HEK293 (cell line): ENCODE results near the gene ENO2.

Experiments used
- INSM2 ChIP-seq: fragments of 450-650 bp; formaldehyde crosslinking; IDR thresholded peaks from 2 replicates; pipeline ENCODE4 v1.5.1; 2016; ENCODE audit warnings: missing biosample characterization, missing genetic modification characterization
- OVOL3 ChIP-seq: fragments of 450-650 bp; formaldehyde crosslinking; IDR thresholded peaks from 2 replicates; pipeline ENCODE4 v1.5.1; 2016; ENCODE audit warnings: missing biosample characterization, missing genetic modification characterization
- SETDB1 ChIP-seq: IDR thresholded peaks from one replicate; pipeline ENCODE4 v1.6.1; 2017; ENCODE audit warnings: mild to moderate bottlenecking, low read length, moderate library complexity, mixed read lengths; ENCODE audit not compliant: insufficient read length
- ZFP3 ChIP-seq: fragments of 450-650 bp; formaldehyde crosslinking; IDR thresholded peaks from 2 replicates; pipeline ENCODE4 v1.5.1; 2016; ENCODE audit warnings: low read depth, missing biosample characterization, missing genetic modification characterization
- ZFP41 ChIP-seq: fragments of 450-650 bp; formaldehyde crosslinking; IDR thresholded peaks from 2 replicates; pipeline ENCODE4 v1.5.1; 2016; ENCODE audit warnings: missing biosample characterization, missing genetic modification characterization, borderline replicate concordance
- ZNF10 ChIP-seq: fragments of 450-650 bp; formaldehyde crosslinking; IDR thresholded peaks from 2 replicates; pipeline ENCODE4 v1.5.1; 2017; ENCODE audit warnings: missing biosample characterization, missing genetic modification characterization
- ZNF169 ChIP-seq: fragments of 450-650 bp; formaldehyde crosslinking; IDR thresholded peaks from 2 replicates; pipeline ENCODE4 v1.5.1; 2016; ENCODE audit warnings: missing biosample characterization, missing genetic modification characterization
- ZNF184 ChIP-seq: fragments of 450-650 bp; IDR thresholded peaks from 2 replicates; pipeline ENCODE4 v1.5.1; 2018; ENCODE audit warnings: missing biosample characterization, mild to moderate bottlenecking, missing genetic modification characterization
- ZNF24 ChIP-seq: fragments of 450-650 bp; formaldehyde crosslinking; IDR thresholded peaks from 2 replicates; pipeline ENCODE4 v1.5.1; 2016; ENCODE audit warnings: missing biosample characterization, missing genetic modification characterization
- ZNF555 ChIP-seq: fragments of 450-650 bp; formaldehyde crosslinking; conservative IDR thresholded peaks from 2 replicates; pipeline ENCODE4 v1.5.1; 2017; ENCODE audit warnings: missing biosample characterization, mild to moderate bottlenecking, missing genetic modification characterization, inconsistent platforms
- ZNF621 ChIP-seq: fragments of 450-650 bp; formaldehyde crosslinking; IDR thresholded peaks from 2 replicates; pipeline ENCODE4 v1.5.1; 2017; ENCODE audit warnings: missing biosample characterization, missing genetic modification characterization
- ZNF76 ChIP-seq: fragments of 450-650 bp; formaldehyde crosslinking; IDR thresholded peaks from 2 replicates; pipeline ENCODE4; 2016; ENCODE audit warnings: low read depth, missing biosample characterization, missing genetic modification characterization, borderline replicate concordance
- ZNF837 ChIP-seq: fragments of 450-650 bp; formaldehyde crosslinking; IDR thresholded peaks from 2 replicates; pipeline ENCODE4 v1.5.1; 2016; ENCODE audit warnings: missing biosample characterization, missing genetic modification characterization
- TF ChIP-seq, protein P1 (sequence below): fragments of 450-650 bp; formaldehyde crosslinking; IDR thresholded peaks from 2 replicates; pipeline ENCODE4 v1.5.1; 2016; ENCODE audit warnings: missing biosample characterization, missing genetic modification characterization, borderline replicate concordance
- TF ChIP-seq, protein P2 (sequence below): fragments of 450-650 bp; formaldehyde crosslinking; IDR thresholded peaks from 2 replicates; pipeline ENCODE4 v1.5.1; 2016; ENCODE audit warnings: missing biosample characterization, missing genetic modification characterization
- TF ChIP-seq, protein P3 (sequence below): fragments of 450-650 bp; formaldehyde crosslinking; IDR thresholded peaks from 2 replicates; pipeline ENCODE4 v1.5.1; 2016; ENCODE audit warnings: missing biosample characterization, missing genetic modification characterization
- TF ChIP-seq, protein P4 (sequence below): fragments of 450-650 bp; formaldehyde crosslinking; IDR thresholded peaks from 2 replicates; pipeline ENCODE4 v1.5.1; 2016; ENCODE audit warnings: missing biosample characterization, missing genetic modification characterization
- TF ChIP-seq, protein P5 (sequence below): fragments of 450-650 bp; formaldehyde crosslinking; IDR thresholded peaks from 2 replicates; pipeline ENCODE4; 2016; ENCODE audit warnings: missing biosample characterization, missing genetic modification characterization

The ENO2 gene

GRCh38 chr12:6961278-6961694 is 46.9 kb downstream of the ENO2 start (continued):
- TF ChIP-seq, protein P1, sequence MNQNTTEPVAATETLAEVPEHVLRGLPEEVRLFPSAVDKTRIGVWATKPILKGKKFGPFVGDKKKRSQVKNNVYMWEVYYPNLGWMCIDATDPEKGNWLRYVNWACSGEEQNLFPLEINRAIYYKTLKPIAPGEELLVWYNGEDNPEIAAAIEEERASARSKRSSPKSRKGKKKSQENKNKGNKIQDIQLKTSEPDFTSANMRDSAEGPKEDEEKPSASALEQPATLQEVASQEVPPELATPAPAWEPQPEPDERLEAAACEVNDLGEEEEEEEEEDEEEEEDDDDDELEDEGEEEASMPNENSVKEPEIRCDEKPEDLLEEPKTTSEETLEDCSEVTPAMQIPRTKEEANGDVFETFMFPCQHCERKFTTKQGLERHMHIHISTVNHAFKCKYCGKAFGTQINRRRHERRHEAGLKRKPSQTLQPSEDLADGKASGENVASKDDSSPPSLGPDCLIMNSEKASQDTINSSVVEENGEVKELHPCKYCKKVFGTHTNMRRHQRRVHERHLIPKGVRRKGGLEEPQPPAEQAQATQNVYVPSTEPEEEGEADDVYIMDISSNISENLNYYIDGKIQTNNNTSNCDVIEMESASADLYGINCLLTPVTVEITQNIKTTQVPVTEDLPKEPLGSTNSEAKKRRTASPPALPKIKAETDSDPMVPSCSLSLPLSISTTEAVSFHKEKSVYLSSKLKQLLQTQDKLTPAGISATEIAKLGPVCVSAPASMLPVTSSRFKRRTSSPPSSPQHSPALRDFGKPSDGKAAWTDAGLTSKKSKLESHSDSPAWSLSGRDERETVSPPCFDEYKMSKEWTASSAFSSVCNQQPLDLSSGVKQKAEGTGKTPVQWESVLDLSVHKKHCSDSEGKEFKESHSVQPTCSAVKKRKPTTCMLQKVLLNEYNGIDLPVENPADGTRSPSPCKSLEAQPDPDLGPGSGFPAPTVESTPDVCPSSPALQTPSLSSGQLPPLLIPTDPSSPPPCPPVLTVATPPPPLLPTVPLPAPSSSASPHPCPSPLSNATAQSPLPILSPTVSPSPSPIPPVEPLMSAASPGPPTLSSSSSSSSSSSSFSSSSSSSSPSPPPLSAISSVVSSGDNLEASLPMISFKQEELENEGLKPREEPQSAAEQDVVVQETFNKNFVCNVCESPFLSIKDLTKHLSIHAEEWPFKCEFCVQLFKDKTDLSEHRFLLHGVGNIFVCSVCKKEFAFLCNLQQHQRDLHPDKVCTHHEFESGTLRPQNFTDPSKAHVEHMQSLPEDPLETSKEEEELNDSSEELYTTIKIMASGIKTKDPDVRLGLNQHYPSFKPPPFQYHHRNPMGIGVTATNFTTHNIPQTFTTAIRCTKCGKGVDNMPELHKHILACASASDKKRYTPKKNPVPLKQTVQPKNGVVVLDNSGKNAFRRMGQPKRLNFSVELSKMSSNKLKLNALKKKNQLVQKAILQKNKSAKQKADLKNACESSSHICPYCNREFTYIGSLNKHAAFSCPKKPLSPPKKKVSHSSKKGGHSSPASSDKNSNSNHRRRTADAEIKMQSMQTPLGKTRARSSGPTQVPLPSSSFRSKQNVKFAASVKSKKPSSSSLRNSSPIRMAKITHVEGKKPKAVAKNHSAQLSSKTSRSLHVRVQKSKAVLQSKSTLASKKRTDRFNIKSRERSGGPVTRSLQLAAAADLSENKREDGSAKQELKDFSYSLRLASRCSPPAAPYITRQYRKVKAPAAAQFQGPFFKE (tag by site-specific recombination) = 0 out of 2 replicates have a peak, but pooled peaks have one; percentile 57
- TF ChIP-seq, protein P2, sequence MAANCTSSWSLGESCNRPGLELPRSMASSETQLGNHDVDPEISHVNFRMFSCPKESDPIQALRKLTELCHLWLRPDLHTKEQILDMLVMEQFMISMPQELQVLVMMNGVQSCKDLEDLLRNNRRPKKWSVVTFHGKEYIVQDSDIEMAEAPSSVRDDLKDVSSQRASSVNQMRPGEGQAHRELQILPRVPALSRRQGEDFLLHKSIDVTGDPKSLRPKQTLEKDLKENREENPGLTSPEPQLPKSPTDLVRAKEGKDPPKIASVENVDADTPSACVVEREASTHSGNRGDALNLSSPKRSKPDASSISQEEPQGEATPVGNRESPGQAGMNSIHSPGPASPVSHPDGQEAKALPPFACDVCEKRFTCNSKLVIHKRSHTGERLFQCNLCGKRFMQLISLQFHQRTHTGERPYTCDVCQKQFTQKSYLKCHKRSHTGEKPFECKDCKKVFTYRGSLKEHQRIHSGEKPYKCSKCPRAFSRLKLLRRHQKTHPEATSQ (tag by site-specific recombination) = no peak
- TF ChIP-seq, protein P3, sequence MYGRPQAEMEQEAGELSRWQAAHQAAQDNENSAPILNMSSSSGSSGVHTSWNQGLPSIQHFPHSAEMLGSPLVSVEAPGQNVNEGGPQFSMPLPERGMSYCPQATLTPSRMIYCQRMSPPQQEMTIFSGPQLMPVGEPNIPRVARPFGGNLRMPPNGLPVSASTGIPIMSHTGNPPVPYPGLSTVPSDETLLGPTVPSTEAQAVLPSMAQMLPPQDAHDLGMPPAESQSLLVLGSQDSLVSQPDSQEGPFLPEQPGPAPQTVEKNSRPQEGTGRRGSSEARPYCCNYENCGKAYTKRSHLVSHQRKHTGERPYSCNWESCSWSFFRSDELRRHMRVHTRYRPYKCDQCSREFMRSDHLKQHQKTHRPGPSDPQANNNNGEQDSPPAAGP (tag by site-specific recombination) = peak; percentile 43; the same call in 1 of the 2 replicates
- TF ChIP-seq ZNF24 (no peak; the same call in 1 of the 2 replicates), ZNF621 (tag by site-specific recombination) (no peak), ZFP3 (tag by site-specific recombination) (no peak), ZNF555 (tag by site-specific recombination) (no peak), ZNF837 (tag by site-specific recombination) (no peak), SETDB1 (no peak), INSM2 (no peak), ZFP41 (tag by site-specific recombination) (no peak), ZNF10 (tag by site-specific recombination) (peak; percentile 14; the same call in 1 of the 2 replicates), OVOL3 (tag by site-specific recombination) (no peak), ZNF76 (tag by site-specific recombination) (peak; percentile 41; the same call in 1 of the 2 replicates), ZNF169 (tag by site-specific recombination) (no peak), ZNF184 (peak; percentile 42; the same call in 1 of the 2 replicates)
- TF ChIP-seq, protein P4, sequence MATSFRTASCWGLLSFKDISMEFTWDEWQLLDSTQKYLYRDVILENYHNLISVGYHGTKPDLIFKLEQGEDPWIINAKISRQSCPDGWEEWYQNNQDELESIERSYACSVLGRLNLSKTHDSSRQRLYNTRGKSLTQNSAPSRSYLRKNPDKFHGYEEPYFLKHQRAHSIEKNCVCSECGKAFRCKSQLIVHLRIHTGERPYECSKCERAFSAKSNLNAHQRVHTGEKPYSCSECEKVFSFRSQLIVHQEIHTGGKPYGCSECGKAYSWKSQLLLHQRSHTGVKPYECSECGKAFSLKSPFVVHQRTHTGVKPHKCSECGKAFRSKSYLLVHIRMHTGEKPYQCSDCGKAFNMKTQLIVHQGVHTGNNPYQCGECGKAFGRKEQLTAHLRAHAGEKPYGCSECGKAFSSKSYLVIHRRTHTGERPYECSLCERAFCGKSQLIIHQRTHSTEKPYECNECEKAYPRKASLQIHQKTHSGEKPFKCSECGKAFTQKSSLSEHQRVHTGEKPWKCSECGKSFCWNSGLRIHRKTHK = no peak
- TF ChIP-seq, protein P5, sequence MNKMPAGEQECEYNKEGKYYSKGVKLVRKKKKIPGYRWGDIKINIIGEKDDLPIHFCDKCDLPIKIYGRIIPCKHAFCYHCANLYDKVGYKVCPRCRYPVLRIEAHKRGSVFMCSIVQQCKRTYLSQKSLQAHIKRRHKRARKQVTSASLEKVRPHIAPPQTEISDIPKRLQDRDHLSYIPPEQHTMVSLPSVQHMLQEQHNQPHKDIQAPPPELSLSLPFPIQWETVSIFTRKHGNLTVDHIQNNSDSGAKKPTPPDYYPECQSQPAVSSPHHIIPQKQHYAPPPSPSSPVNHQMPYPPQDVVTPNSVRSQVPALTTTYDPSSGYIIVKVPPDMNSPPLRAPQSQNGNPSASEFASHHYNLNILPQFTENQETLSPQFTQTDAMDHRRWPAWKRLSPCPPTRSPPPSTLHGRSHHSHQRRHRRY (tag by site-specific recombination) = no peak
